Posterior vena cava (tissue), 2 donors: ENCODE data around the gene GRM5. TPM values are rescaled to one million over a fixed set of nuclear protein-coding genes. Genes with fewer than 3 reads are reported as not detected.
"Not testable (repeated sequence)": the region's sequence is repeated elsewhere in the genome, so short reads cannot be mapped to it uniquely, and the experiment has no call there.

ENCODE experiments used
- DNase-seq: peaks from one replicate; pipeline ENCODE4 v3.0.0-alpha.2; 2020; ENCODE audit warnings: low spot score
- intact Hi-C, 2 donors: fragments of 100-400 bp; cut with DNase I; formaldehyde crosslinking; loops; one replicate each; pipeline versions ENCODE4 v1.14.1 to v1.14.2; 2022 to 2023
- long read RNA-seq, 2 donors: library from polyadenylated mRNA; unstranded; transcript quantifications; one replicate each; pipeline ENCODE4 v2.0.0, GENCODE V29; 2020 to 2021
- total RNA-seq, 2 donors: library from RNA; stranded (reverse); fragmentation: NEBNext Ultra II Directional; extraction: Animal tissue kit (Norgen Biotek cat#: 25700); gene quantifications; one replicate each; pipeline ENCODE4 v1.2.1, GENCODE V29; 2021
- donor health status: DM: yes; HTN: yes; CAD: no.
- donor health status: DM: yes; HTN: yes; CAD: no.

GRM5 gene
- under 1 TPM; 0.23 to 0.81 TPM for total RNA-seq
- long read RNA-seq, donor 1 = 0 reads
- long read RNA-seq, donor 2 = 0 reads

DNA sequence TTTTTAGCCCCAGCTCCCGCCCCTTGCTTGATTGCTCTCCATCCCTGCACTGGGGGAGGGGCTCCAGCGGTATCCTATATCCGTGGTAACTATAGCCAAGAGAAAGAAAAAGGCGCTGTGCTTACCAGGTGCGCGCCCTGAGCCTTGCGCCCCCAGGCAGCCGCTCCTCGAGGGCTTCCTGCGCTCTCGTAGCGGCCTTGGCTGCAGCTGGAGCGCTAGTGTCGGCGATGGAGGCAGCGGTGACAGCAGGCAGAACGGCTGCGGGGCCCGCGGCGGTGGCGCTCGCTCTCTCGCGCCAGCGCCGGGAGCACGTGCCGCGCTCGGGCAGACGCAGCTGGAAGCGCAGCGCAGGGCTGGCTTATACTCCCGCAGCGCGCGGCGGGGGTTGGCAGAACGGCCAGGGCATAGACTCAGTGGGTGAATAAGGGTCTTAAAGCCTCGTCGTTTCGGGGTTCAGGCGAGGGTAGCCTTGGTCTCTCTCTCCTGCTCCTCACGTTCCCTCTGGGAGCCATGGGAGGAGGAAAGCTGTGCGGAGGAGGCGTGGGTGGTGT, at the start of gene GRM5:
Gene GRM5 (minus strand): TSS at position 332 of the 551 bp plus-strand sequence. CDS start 18,110 bp downstream, outside the sequence.
- intact Hi-C loops = not testable (repeated sequence)
- DNase-seq = peak; percentile 70

- intact Hi-C loops, DNase-seq: not testable (repeated sequence)
These were observed 32.2 kb upstream of the GRM5 start for GRCh38 chr11:89097956-89098355.

GRCh38 chr11:89093806-89094205, 28.0 kb upstream of the GRM5 start:
- intact Hi-C loops, DNase-seq: not testable (repeated sequence)

DNA sequence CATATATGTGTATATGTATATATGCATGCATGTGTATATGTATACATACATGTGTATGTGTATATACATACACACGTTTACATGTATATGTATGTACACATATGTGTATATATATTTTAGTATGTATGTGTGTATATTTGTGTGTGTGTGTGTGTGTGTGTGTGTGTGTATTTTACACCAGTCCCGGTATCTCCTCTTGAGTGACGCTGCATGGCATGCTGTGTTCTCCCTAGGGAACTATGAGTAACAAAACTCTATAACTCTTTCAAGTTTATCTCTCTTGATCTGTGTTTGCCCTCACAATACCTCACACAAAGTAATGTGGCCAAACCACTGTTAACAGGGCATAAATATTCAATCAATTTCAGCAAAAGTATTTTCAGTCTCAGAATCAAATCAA, 19.2 kb upstream of the GRM5 start:
- DNase-seq = not testable (repeated sequence)
- intact Hi-C loops = loop anchor here in 1 of 2 donors (10.0 kb wide), 1 partner anchor 1050 kb away; the partner anchor contains the start of gene NAALAD2

DNA sequence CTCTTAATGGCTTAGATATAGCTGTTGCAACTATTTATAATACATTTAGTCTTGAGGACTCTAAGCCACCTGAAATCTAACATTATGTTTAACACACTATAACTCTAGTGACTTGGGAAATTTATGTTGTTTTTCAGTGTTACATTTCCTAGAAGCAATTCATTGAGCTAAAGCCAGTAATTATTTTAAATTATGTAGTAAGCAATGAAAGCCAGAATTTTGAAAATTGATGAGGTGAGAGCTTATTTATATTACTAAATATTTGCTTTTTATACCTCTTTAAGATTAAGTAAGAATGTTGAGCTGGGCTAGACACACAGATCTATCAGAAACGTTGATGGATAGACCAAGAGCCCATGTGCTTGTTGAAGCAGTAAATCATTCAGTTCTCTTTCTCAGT, 5.1 kb upstream of the GRM5 start:
- DNase-seq, intact Hi-C loops: not testable (repeated sequence)

GRCh38 chr11:89067264-89067663, 1.5 kb upstream of the GRM5 start:
- intact Hi-C loops = no loop called here
- DNase-seq = no peak

DNA sequence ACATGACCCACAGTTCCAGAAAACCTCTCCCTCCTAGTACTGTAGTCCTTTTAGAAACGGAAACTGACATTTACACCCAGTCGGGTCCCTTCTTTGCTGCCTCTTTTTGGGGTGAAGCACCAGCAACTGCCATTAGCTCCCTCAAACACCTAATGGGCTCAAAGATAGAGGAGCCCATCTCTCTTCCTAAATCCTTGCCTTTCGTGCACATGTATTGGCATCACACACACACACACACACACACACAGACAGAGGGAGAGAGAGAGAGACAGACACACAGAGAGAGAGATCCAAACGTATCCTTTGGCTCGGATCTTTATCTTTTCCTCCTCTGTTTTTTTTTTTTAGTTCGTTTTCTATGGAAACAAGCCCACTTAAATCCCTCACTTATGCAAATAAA, 716 bp downstream of the GRM5 start:
- DNase-seq = no peak
- intact Hi-C loops = no loop called here

GRCh38 chr11:89063481-89063951, 2.3 kb downstream of the GRM5 start:
- intact Hi-C loops = not testable (repeated sequence)
- DNase-seq = peak; percentile 46

DNA sequence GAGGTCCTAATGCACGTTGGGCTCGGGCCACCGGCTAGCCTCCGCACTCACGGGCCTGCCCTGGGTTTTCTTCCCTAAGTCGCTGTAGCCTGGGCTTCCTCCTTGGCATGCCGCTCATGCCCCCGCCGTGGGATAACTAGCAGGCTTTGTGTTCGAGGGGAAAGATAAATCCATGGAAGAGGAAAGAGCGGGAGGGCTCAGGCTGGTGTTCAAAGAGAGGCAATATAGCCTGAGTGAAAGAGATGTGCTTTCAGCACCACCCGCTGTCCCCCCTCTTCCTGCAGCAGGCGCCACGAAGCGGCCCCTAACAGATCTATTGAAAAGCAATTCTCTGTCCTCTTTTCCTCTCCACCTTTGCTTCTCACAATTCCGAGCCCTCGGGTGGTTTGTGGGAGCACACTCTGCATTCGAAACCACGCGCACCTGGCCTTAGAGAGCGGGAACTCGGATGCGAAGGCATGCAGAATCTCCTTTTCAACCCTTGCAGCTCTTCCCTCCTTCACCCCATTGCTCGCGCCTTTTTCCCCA, 2.9 kb downstream of the GRM5 start:
- intact Hi-C loops = not testable (repeated sequence)
- peak; percentile 66 for DNase-seq

DNA sequence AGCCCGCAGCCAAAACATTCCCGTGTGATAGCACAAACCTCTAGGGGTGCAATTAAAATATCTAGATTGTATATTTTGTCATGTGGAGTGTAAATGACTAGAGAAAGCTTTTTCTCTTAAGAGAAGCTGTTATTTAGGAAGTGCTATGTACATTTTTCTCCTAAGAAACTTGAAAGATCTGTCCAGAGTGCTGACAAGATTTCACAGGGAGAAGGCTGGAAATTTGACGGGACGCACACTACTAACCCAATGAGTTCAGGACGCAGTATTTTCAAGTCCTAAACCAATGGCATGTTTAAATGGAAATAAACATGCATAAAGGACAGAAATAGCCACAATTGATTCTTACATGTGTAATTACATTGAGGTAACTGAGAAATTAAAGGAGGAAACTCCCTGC, 3.9 kb downstream of the GRM5 start:
- DNase-seq, intact Hi-C loops: not testable (repeated sequence)

GRCh38 chr11:89057406-89057805, 8.4 kb downstream of the GRM5 start:
- intact Hi-C loops, DNase-seq: not testable (repeated sequence)

DNA sequence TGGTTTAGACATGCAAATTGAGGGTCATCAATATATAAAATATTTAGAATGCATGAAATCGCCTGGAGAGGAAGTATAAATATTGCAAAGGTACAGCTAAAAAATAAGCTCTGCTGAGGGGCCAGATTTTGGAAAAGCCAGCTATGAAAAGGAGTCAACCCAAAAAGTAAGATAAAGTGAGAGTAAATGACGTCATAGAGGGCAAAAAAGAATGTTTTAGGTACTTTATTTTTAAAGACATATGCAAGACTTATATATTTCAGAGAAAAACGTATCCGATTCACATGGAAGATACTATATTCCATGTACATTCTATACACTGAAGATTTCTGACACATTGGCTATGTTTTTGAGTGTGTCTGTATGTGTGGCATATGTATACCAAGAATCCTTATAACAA, 13.6 kb downstream of the GRM5 start:
- intact Hi-C loops = no loop called here
- no peak for DNase-seq

GRCh38 chr11:89047159-89047558, 18.6 kb downstream of the GRM5 start:
- intact Hi-C loops, DNase-seq: not testable (repeated sequence)

- intact Hi-C loops, DNase-seq: not testable (repeated sequence)
These were observed 21.8 kb downstream of the GRM5 start for GRCh38 chr11:89043861-89044588.

DNA sequence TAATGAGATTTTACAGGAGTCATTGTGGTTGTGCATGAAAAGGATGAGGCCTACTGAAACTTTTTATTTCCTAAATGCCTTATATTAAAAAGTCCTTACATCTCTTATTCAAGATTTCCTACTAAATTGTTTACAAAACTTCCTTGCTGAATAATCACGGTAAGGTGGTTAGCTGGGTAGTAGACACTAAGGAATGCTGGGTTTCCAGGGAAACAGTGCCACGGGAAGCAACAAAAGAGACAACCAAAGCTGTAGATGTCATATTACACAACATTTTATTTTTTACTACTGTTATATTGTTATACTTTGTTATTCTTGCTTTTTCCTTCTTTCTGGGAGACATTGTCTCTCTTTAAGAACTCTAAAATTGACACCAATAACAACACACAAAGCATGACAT, 36.1 kb downstream of the GRM5 start:
- DNase-seq = not testable (repeated sequence)
- intact Hi-C loops = loop anchor here in 1 of 2 donors (5.0 kb wide), 1 partner anchor 447 kb away; no protein-coding TSS in a partner anchor

- intact Hi-C loops = no loop called here
- DNase-seq = no peak
These were observed 44.4 kb downstream of the GRM5 start for GRCh38 chr11:89021339-89021738.

DNA sequence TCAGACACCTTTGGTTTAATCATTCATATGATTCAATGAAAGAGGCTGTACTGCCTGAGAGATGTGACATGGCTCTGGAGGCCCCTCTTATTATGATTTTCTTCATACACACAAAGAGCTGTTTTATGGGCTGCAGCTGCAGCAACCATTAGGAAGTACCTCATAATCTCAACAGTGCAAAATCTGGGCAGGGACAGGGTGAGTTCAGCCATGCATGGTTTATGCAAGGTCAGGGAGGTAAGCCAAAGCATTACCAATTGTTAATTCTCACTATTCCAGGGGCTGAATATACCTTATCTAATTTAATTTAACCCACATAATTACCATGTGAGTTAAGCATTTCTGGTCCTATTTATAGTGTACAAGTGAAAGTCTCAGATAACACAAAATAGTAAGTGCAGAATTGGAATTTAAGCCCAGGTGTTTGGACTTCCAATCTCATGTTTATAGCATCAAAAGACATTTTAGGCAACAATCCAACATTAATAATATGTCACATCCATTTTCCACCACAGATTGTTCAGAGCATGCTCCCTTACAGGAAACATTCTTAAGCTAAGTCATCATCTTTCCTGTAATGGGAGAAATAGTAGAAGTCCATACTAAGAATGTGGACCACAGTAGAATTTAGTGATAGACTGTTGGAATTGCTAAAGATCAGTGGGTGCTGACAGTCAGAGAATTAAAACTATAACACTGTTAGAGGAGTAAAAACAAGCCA, 45.8 kb downstream of the GRM5 start:
- DNase-seq, intact Hi-C loops: not testable (repeated sequence)

DNA sequence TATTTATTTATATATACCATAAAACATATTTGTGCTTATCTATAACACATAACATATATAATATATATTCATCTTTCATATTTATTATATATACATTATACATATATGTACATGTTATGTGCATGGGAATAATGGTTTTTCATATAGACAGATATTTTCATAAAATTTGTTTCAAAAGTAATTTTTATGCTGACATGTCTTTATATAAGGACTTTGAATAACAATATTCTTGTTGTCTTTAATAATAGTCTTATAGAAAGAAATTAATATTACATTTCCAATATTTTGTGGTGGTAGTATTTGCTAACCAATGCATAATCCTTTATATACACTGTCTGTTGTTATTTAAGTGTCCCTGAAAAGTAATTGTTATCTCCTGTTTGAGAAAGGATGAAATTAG, 49.6 kb downstream of the GRM5 start:
- DNase-seq = no peak
- intact Hi-C loops = no loop called here

GRCh38 chr11:89015614-89016013, 50.2 kb downstream of the GRM5 start:
- intact Hi-C loops = no loop called here
- DNase-seq = no peak

DNA sequence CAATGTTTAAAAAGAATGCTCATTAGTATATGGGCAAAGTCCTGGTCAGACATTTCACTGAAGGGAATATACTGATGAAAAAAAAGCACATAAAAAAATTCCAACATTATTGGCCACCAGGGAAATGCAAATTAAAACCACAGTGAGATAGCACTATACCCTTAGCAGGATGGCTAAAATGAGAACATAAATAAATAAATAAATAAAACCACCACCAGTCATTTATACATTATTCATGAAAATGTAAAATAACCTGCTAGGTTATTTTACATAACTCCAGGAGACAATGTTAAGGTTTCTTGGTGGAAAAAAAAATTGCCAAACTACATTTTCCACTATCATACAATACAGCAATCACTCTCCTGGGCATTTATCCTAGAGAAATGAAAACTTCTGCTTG, 64.9 kb downstream of the GRM5 start:
- intact Hi-C loops, DNase-seq: not testable (repeated sequence)
